ENCODE measurements around the gene SNN.

Gene SNN

DNA sequence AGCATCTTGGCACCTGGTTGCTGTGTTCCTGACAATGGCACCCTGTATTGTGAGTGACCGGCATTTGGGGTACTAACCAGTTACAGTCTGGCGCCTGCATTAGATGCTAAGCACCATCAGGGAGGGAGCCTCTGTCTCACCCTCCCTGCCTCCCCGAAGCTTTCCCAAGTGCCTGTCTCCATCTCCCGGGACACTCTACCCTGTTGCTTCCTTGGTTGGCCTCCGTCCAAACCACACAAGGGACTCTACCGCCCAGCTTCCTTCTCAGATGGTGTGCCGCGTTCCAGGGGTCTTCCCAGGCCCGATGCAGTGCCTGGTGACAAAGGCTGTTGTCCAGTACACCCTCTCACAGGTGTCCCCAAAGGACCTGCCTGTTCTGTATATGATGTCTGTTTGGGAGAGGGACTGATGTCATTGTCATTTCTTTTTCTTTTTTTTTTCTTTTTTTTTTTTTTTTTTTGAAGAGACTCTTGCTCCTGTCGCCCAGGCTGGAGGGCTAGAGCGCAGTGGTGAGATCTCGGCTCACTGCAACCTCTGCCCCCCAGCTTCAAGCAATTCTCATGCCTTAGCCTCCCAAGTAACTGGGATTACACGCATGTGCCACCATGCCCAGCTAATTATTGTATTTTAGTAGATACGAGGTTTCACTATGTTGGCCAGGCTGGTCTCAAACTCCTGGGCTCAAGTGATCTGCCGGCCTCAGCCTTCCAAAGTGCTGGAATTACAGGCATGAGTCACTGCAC, 6.7 kb downstream of the SNN start:
- no peaks in the 10 kb centered on the region for H3K9me3 ChIP-seq (ENCODE audit: low read length)
- no peak overlapping the region for H2AFZ ChIP-seq (ENCODE audit: low read depth, low read length)
- H3K4me3 ChIP-seq (ENCODE audit: low read length), result no peak overlapping the region
- H3K36me3 ChIP-seq (ENCODE audit: insufficient read depth, low read length), result peaks cover 66% of the 10 kb centered on the region
- peaks cover 14% of the 10 kb centered on the region for H3K4me1 ChIP-seq (ENCODE audit: insufficient read depth, low read length)
- H3K27me3 ChIP-seq (ENCODE audit: insufficient read depth, low read length), result no peaks in the 10 kb centered on the region

DNA sequence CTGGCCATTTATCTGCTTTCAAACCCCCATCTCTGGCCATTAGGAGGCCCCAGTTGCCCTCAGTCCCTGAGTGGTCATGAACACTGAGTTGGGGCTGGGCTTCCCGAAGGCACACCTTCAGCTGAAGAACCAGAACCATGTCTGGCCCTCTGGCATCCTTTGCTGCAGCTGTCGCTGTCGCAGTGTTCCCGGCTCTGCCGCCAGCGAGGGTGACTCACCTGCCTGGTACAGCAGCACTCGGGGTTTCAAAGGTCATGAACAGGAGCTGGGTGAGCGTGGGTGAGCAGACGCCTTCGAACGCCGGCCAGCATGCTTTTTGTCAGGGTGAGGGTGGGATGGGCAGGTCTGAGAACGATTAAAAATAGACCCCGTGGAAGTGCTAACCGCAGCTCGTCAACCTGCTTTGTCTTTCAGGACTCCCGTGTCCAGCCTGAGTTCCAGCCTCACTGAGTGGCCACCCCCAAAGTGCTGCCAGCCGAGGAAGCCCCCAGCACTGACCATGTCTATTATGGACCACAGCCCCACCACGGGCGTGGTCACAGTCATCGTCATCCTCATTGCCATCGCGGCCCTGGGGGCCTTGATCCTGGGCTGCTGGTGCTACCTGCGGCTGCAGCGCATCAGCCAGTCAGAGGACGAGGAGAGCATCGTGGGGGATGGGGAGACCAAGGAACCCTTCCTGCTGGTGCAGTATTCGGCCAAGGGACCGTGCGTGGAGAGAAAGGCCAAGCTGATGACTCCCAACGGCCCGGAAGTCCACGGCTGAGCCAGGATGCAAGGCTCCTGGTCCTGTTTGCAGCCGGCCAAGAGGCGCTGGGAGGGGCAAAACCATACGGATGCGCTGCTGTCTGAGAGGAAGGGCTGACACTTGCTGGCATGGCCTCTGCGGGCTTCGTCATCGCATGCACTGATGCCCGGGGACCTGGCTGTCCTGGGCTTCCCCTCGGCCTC, 7.6 kb downstream of the SNN start:
- Histone ChIP-seq H3K4me1 (ENCODE audit: insufficient read depth, low read length) (peaks cover 6% of the 10 kb centered on the region), H3K9me3 (ENCODE audit: low read length) (no peaks in the 10 kb centered on the region), H2AFZ (ENCODE audit: low read depth, low read length) (no peak overlapping the region), H3K27me3 (ENCODE audit: insufficient read depth, low read length) (no peaks in the 10 kb centered on the region), H3K4me3 (ENCODE audit: low read length) (no peak overlapping the region), H3K36me3 (ENCODE audit: insufficient read depth, low read length) (peaks cover 66% of the 10 kb centered on the region)

DNA sequence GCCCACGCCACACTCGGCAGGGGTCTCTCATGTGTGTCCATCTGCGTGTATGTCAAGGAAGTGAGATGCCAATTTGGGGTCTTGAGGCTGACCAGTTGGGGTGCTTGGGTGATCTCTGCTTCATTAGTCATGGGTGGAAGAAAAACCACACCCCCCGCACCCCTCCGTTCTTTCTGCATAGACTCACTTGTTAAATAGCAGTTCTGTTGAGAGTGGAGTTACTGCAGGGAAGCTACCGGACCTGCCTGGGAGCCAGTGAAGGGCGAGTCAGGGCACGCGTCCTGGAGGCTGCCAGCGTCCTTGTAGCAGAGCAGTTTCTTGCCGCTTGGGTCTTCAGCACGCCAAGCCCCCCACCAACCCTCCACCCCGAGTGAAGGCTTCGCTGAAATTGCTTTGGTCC, 8.5 kb downstream of the SNN start:
- Histone ChIP-seq H3K36me3 (ENCODE audit: insufficient read depth, low read length) (peaks cover 70% of the 10 kb centered on the region), H3K9me3 (ENCODE audit: low read length) (no peaks in the 10 kb centered on the region), H2AFZ (ENCODE audit: low read depth, low read length) (no peak overlapping the region), H3K4me3 (ENCODE audit: low read length) (no peak overlapping the region), H3K27me3 (ENCODE audit: insufficient read depth, low read length) (no peaks in the 10 kb centered on the region), H3K4me1 (ENCODE audit: insufficient read depth, low read length) (no peaks in the 10 kb centered on the region)

DNA sequence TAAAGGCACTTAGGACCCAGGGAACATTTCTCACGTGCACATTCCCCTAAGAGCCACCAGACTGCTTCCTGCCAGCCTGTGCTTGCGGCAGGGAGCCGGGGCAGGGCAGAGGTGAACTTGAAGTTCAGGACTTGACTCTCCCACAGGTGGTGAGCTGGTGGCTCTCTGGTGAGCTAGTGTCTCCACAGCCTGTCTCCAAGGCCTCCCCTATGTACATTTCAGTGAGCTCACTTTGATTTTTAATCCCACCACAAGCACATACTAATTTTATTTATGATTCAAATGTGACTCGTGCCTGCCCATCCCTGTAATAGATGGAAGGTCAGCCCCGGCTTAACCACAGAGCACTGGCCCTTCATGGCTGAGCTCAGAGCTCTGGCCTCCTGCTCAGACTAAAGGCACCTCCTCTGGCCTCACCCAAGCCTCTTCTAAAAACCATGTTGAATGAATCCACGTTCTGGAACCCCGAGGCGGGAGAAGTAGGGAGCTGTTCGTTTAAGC, 9.2 kb downstream of the SNN start:
- Histone ChIP-seq H3K4me3 (ENCODE audit: low read length) (no peak overlapping the region), H3K4me1 (ENCODE audit: insufficient read depth, low read length) (no peaks in the 10 kb centered on the region), H3K9me3 (ENCODE audit: low read length) (no peaks in the 10 kb centered on the region), H3K27me3 (ENCODE audit: insufficient read depth, low read length) (no peaks in the 10 kb centered on the region), H3K36me3 (ENCODE audit: insufficient read depth, low read length) (peaks cover 71% of the 10 kb centered on the region), H2AFZ (ENCODE audit: low read depth, low read length) (no peak overlapping the region)

DNA sequence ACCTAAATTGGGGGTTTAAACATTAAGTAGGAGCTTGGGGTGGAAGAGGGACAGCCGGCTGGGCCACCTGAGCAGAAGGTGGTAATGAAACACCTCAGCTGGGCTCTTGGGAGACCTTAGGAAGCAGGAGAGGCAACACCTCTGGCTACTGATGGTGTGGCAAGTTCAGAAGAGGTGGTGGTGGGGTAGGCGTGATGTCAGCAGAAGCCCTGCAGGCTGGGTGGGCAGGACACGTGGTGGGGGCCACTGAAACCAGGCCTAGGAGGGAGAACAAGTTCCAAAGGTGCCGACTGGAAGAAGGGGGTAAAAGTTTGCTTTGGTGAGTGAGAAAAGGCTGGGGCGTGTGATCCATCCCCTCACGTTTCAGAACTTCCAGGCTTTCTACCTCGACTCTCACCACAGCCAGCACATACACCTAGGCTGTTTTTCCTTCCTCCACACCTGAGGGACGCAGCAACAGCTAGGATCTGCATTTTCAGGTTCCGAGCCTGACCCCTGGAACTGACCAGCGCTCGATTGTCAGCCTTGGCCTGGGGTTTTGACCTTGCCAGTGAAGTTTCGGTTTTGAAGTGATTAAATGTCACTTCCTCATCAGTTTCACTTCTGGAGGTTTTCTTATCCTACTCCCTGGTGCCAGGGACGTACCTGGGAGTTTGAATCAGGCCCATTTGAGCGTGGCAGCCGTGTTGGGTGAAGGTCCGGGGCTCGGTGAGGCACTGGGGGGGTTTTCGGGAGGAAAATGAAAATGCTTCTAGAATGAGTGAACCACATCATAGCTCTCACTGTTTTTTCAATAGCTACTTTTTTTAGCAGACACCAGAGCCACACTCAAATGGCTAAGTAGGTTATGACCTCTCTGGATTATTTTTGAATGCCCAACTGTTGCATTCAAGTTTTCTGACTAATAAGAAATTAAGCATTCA, 10.0 kb downstream of the SNN start:
- H3K36me3 ChIP-seq (ENCODE audit: insufficient read depth, low read length), result peaks cover 75% of the 10 kb centered on the region
- H3K4me3 ChIP-seq (ENCODE audit: low read length), result no peak overlapping the region
- no peaks in the 10 kb centered on the region for H3K27me3 ChIP-seq (ENCODE audit: insufficient read depth, low read length)
- H3K9me3 ChIP-seq (ENCODE audit: low read length), result no peaks in the 10 kb centered on the region
- peaks cover 2% of the 10 kb centered on the region for H3K4me1 ChIP-seq (ENCODE audit: insufficient read depth, low read length)
- no peak overlapping the region for H2AFZ ChIP-seq (ENCODE audit: low read depth, low read length)

DNA sequence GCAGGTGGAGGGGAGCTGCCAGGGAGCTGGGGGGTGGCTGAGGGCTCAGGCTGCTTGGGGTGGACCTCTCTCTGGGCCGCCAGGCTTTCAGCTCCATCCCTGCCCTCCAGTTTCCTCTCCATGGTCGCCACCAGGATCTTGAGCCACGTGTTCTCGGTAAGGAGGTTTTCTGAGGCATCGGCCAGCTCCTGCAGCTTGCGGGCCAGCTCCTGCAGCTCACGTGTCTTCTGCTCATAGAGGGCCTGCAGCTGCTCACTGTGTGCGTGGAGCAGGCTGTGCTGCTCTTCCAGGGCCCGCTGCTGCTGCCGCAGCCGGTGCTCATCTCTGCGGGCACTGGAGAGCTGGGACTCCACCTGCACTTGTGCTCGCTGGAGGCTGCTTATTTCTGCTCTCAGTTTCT, 11.0 kb downstream of the SNN start:
- H3K4me3 ChIP-seq (ENCODE audit: low read length), result no peak overlapping the region
- H3K27me3 ChIP-seq (ENCODE audit: insufficient read depth, low read length), result no peaks in the 10 kb centered on the region
- peaks cover 8% of the 10 kb centered on the region for H3K4me1 ChIP-seq (ENCODE audit: insufficient read depth, low read length)
- no peak overlapping the region for H2AFZ ChIP-seq (ENCODE audit: low read depth, low read length)
- no peaks in the 10 kb centered on the region for H3K9me3 ChIP-seq (ENCODE audit: low read length)
- H3K36me3 ChIP-seq (ENCODE audit: insufficient read depth, low read length), result peaks cover 76% of the 10 kb centered on the region

DNA sequence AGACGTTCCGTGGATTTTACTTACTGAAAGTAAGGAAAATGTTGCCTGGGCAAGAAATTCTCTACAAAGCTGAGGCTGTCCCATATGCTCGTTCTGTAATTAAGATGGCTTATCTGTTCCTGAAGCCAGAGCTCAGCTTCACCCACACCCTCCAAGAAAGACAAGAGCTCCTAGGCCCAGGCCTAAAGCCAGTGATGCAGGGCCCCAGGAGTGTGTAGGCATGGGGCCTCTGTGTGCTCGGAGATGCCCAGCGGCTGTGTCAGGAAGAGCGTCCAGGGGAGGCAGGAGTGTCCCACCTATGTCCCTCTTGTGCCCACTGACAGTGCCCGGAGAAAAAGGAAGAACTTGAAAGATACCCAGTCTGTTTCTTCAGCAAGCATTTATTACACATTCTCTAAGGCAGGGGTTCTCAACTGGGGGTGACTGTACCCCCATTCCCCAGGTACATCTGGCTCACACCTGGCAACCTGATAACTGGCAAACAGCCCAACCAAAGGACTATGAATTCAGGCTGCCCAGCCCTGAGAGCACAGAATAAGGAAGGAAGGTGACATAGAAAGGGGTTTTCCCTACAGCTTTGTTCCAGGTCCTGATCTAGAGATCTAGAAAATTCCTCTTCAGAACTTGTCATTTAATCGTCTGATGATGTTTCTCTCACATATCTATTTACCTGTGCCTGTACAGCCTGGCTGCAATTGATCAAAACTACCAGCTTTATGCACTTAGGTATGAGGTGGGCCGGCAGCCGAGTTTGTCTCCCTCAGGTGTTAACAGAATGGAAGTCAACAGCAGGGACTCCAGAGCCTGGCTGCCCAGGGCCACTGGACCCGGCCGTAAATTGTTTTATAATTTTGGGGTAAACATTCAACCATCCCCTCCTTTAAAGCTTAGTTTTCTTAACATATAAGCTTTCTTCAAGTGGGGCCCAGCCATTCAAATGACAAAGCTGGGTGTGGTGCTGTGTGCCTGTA, 12.0 kb downstream of the SNN start:
- H2AFZ ChIP-seq (ENCODE audit: low read depth, low read length), result no peak overlapping the region
- no peaks in the 10 kb centered on the region for H3K27me3 ChIP-seq (ENCODE audit: insufficient read depth, low read length)
- H3K9me3 ChIP-seq (ENCODE audit: low read length), result no peaks in the 10 kb centered on the region
- peaks cover 8% of the 10 kb centered on the region for H3K4me1 ChIP-seq (ENCODE audit: insufficient read depth, low read length)
- H3K4me3 ChIP-seq (ENCODE audit: low read length), result no peak overlapping the region
- H3K36me3 ChIP-seq (ENCODE audit: insufficient read depth, low read length), result peaks cover 75% of the 10 kb centered on the region

DNA sequence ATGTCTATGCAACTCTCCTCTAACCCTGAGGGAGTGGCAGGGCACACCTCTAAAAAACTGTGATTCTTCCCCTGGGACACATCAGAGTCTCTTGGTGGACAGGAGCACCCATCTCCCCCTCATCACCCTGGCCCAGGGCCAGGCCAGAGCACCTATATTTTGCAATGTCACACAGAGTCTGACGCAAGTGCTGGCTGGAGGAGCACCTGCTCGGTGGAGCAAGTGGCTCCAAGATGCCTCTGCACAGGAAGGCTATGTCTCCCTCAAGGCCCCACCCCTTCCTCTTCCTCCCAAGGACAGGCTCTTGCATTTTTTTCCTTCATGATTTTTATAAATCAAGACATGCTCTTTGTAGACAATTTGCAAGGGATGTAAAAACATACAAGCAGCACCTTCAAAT, 13.3 kb downstream of the SNN start:
- Histone ChIP-seq H3K4me1 (ENCODE audit: insufficient read depth, low read length) (peaks cover 8% of the 10 kb centered on the region), H2AFZ (ENCODE audit: low read depth, low read length) (no peak overlapping the region), H3K4me3 (ENCODE audit: low read length) (no peak overlapping the region), H3K9me3 (ENCODE audit: low read length) (no peaks in the 10 kb centered on the region), H3K27me3 (ENCODE audit: insufficient read depth, low read length) (no peaks in the 10 kb centered on the region), H3K36me3 (ENCODE audit: insufficient read depth, low read length) (peaks cover 65% of the 10 kb centered on the region)

DNA sequence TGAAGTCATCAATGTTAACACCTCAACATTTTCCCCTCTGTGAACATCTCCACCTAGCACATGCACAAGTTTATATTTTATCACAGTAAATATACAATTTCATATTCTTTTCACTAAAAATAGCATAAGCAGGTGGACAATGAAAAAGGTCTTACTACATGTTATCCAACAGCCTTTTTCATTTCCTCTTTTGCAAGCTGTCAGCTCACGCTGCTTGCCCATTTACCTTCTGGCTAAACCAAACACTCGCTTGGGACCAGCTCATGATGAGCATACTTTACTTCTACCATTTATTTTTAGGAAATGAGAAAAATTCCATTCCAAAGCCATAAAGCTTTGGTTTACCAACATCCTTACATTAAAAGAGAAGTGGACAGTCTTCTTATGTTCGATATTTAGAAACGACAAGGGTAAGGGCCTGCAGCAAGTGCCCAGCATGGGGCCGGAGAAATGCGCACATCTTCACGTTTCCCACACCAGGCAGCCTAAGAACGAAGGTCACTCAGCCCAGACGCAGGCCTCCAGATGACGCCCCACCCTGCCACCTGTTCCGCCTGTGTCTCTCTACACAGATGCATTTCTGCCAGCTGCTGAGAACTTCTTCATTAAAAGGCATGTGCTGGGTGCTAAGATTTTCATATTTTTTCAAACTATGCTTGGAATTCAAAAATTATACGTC, 13.9 kb downstream of the SNN start:
- Histone ChIP-seq H3K27me3 (ENCODE audit: insufficient read depth, low read length) (no peaks in the 10 kb centered on the region), H3K9me3 (ENCODE audit: low read length) (no peaks in the 10 kb centered on the region), H2AFZ (ENCODE audit: low read depth, low read length) (no peak overlapping the region), H3K4me1 (ENCODE audit: insufficient read depth, low read length) (peaks cover 8% of the 10 kb centered on the region), H3K36me3 (ENCODE audit: insufficient read depth, low read length) (peaks cover 63% of the 10 kb centered on the region), H3K4me3 (ENCODE audit: low read length) (no peak overlapping the region)

DNA sequence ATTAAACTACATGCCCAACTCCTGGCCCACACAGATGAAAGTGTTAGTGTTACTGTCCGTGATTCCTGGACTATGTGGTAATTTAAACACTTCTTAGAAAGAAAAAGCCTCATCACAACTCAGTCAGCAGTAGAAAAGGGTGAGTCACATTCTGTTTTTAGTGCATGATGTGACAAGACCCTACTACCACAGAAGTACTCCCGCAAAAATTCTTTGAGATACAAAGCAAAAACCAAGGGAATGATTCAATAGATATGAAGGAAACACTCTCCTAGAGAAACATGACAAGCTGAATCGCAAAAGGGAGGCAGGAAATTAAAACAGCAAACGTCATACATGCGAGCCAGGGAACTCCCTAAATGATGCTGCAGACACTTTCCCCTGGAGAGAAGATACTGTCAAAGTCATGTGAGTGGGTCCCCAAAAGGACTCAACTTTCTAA, 14.4 kb downstream of the SNN start:
- H3K36me3 ChIP-seq (ENCODE audit: insufficient read depth, low read length), result peaks cover 62% of the 10 kb centered on the region

DNA sequence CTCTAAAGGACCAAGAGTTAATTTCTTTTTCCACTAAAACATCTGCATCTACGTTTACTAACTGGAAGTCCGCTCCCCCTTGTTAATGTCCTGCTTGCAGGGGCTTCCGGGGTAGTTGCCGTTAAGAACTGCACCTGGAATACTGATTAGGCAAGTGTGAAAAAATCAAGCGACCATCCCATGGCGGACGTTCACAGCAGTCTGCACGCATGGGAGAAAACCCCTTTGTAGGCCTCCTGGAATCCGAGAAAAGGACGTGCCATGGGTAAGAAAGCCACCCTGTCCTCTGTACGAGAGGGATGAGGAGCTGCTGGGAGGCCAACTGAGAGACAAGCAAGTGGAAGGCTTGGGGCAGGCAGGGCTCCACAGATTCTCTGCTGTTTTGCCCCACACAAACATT, 14.9 kb downstream of the SNN start:
- no peak overlapping the region for H3K4me3 ChIP-seq (ENCODE audit: low read length)

More for the DNA sequence above, 14.4 kb downstream of the SNN start:
- no peak overlapping the region for H3K4me3 ChIP-seq (ENCODE audit: low read length)
- no peaks in the 10 kb centered on the region for H3K27me3 ChIP-seq (ENCODE audit: insufficient read depth, low read length)
- no peak overlapping the region for H2AFZ ChIP-seq (ENCODE audit: low read depth, low read length)
- H3K9me3 ChIP-seq (ENCODE audit: low read length), result no peaks in the 10 kb centered on the region
- H3K4me1 ChIP-seq (ENCODE audit: insufficient read depth, low read length), result peaks cover 8% of the 10 kb centered on the region

More for the DNA sequence above, 14.9 kb downstream of the SNN start:
- no peak overlapping the region for H2AFZ ChIP-seq (ENCODE audit: low read depth, low read length)
- H3K27me3 ChIP-seq (ENCODE audit: insufficient read depth, low read length), result no peaks in the 10 kb centered on the region
- peaks cover 62% of the 10 kb centered on the region for H3K36me3 ChIP-seq (ENCODE audit: insufficient read depth, low read length)
- H3K9me3 ChIP-seq (ENCODE audit: low read length), result no peaks in the 10 kb centered on the region
- H3K4me1 ChIP-seq (ENCODE audit: insufficient read depth, low read length), result peaks cover 8% of the 10 kb centered on the region
